OCI-M1 (cell line): ENCODE data around the gene MAD2L1.
A peak's percentile ranks its signal among the peaks of the same experiment; 100 is the strongest.
"Not testable (repeated sequence)": the region's sequence is repeated elsewhere in the genome, so short reads cannot be mapped to it uniquely, and the experiment has no call there.

Experiments
- DNase-seq: peaks from one replicate; lab custom pipeline; 2025; lab: John Stamatoyannopoulos, UW

The MAD2L1 gene

DNA sequence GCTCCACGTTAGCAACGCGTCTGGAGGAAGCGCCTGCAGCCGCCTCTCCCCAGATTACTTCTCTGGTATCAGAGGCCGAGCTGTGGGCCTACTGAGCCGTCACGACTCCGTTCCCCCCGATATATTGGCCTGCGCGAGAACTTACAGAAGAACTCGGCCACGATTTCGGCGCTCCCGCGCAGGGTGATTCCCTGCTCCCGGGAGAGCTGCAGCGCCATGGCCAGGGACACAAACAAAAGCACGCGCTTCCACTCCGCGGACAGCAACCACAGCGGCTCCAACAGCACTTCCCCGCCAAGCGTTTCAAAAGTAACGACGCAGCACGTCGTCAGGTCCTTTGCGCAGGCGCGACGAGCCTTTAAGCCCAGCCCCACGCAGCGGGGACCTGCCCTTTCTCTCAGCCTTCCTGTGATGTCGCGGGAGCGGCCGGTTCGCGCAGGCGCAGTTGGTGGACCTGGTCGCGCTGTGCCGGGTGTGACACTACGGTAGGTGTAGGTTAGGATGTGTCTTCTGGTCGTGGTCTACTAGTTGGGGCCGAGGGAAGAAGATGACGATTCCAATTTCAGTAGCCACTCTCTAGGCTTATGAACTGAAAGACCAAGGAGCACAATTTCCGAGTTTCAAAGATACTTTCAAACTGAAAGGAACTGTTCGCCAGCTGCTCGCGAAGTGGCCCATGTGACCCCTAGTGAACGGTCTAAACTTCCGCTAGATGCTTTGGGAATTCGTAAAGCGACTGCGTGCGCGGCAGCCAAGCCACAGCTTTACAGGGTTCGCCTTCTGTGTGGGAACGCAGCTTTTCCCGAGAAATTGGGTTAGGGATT is at the start of gene MAD2L1:
Gene MAD2L1 (minus strand): TSS at position 332 of the 824 bp plus-strand sequence. CDS start 114 bp downstream, at position 218.
- DNase-seq: peak; percentile 98

DNA sequence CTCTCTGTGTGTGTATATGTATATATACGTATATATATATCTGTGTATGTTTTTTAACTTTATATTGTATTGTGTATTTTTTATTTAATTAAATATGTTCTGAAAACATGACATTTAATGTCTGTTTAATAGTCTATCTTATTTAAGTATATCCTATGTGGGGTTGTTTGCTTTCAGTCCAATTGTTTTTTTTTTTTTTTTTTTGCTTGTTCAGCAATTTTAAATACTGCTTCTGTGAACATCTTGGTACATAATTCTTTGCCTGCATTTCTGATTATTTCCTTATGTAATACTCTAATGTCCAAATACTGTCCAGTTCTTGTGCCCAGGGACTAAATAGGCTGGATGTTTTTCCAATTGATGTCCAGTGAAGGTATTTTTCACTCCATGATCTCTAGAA is 45.1 kb upstream of the MAD2L1 start:
- DNase-seq: no peak

DNA sequence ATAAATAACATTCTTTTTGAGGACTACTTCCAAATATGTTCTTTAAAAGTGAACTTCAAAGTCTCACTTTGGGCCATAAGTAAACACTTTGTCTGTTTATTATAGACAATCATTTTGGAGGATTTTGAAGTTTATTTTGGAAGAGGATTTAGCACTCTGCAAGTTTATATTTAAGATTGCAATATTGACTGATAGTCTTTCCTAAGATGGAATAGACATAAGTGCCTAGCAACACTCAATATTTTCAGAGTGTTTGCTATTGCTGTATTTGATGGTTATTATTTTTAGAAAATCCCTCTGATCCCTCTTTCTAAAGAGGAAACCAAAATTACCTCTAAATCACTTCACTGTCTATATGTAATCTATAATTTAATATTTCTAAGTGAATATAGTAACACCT is 42.8 kb upstream of the MAD2L1 start:
- DNase-seq: no peak

DNA sequence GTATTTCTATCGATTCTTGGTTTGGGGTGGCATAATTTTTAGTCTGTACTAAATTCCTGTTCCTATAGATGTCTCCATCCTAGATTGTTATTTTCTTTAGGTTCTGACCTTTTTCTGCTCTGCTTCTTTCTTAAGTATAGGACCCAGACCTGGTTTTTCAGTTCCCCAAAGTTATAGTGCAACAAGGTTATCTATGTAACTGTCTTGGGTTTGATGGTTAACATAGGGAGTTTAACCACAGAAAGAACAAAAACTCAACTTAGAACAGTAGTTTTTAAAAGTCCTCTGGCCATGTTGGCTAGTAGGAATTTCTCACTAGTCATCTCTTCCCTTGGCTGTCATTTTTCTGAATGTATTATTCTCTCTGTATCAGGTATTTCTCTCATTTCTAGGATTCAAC is 38.8 kb upstream of the MAD2L1 start:
- no peak for DNase-seq

DNA sequence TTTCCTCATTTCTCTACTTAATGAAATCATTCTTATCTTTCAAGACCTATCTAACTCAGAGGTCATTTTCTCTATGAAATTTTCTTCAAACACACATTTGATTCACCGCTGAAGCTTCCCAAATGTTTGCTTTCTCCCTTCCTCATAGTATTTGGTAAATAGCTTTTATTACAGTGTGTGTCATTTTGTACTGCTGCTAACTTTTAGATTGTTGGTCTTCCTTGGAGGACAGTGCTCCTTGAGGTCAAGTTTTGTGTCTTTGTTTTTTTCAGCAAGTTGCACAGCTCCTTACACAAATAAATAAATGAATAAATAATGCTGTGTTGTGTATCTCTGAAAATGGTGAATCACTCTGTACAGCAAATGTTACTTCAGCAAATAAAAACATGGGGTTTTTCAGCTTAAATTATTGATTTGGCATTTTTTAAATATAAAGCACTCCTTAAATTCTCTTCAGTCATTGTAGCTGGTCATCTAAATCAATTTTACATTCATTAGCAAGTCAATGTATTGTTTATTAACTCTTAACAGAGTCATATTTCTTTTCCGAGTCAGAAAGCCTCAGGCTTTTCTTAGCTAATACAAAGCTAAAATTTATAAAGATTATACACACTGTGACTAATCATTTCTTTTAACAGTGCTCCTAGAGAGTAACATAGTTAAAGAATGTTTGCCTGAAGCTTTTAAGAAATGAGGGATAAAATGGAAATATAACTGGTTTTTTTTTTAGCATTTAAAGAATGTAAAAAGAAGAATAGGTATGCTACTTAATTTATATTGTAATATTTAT is 30.1 kb upstream of the MAD2L1 start:
- no peak for DNase-seq

DNA sequence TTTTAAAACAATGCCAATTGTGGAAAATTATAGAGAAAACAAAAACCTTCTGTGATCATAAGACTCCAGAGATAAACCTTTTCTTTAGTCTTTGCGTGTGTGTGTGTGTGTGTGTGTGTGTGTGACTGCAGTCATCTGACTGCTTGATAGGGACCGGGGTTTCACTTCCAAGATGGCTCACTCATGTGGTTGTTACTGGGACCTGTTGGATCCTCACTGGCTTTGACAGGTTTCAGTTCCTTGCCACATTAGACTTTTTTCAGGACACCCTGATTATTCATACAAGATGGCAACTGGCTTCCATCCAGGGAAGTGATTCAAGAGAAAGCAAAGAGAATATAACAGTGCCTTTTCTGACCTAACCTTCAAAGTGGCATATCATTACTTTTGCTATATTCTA is 21.9 kb upstream of the MAD2L1 start:
- no peak for DNase-seq

DNA sequence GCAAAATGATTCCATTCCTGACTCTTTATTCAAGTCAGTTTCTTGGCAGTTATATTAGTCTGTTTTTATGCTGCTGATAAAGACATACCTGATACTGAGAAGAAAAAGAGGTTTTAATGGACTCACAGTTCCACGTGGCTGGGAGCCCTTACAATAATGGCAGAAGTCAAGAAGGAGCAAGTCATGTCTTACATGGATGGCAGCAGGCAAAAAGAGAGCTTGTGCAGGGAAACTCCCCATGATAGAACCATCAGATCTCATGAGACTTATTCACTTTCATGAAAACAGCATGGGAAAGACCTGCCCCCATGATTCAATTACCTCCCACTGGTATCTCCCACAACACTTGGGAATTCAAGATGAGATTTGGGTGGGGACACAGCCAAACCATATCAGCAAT is 21.4 kb upstream of the MAD2L1 start:
- not testable (repeated sequence) for DNase-seq

DNA sequence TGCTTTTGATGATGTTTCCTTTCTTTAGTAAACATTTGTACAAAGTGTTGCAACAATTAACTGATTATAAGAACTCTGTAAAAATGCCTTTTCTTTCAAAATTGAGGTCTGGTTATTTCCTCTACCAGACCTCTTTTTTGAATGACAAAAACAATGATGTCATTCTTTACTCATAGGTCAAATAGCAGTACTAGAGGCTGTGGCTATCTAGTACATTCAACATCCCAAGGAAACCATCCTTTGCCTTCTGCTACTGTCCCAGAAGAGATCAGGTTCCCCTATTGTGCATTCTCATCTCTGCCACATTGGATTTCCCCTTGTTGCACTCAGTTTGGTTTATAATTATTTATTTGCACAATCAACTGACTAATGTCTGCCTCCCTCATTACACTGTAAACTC is 19.1 kb upstream of the MAD2L1 start:
- no peak for DNase-seq

DNA sequence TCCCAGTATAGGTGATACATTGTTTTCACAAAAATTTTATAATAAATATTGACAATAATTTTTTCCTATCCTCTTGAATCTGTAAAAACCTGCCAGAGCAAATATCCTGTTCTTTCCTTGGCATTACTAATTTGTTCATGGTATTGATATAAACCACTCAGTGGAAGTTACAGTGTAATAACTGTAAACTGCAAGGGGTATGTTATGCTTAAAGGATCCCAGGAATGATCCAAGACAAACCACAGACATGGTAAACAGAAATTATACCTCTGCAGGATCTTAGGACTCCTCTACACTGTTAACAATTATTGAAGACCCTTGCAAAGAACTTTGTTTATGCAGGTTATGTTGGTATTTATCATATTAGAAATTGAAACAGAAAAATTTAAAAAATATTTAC is 17.7 kb upstream of the MAD2L1 start:
- no peak for DNase-seq

DNA sequence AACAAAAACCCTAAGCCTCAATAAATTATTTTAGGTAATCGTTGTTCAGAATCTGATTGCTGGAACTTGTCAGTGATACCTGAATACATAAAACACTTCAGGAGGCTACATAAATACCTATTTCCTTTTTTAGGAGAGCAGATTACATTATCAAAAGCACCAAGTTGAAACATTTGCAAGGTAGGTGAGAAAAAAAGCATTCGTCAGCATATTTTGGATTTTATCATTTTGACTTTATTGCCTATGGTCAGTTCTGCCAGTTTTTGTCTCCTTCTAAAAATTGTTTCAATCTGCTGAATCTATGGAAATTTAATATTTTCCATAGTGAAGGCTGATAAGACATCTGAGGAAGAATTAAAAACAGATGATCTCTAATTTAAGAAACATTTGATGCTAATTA is 16.5 kb upstream of the MAD2L1 start:
- DNase-seq: no peak

DNA sequence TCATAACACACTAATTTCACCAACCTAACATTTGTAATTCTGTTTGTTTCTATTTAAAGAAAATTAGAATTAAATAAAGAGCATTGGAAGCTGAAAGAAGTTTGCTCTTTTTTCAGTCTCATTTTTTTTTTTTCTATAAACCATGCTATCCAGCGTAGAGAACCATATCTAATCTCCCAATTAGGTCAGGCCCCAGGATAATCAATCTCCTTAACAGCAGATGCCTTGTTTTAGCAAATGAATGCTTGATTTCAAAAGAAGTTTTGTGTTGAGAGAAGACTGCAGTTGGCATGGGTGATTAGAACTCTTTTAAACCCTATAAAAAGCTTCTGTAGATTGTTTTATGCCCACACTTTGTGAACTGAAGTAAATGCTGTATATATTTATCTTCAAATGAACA is 15.6 kb upstream of the MAD2L1 start:
- no peak for DNase-seq

DNA sequence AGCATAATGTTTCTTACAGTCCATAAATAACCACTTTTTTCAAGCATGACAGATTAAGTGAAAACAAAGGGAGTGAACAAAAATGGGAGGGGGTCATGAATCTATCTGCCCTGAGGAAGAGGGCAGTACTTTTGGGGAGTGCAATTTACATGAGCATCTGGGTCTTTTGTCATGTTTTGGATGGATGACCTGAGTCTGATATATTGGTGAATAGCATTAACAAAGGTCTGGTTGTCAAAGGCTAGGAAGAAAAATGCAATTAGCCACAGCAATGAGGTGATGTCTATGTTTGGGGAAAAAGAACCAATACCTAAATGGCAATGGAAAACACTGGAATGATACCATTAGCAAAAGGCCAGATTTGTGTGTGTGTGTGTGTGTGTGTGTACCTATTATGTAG is 15.1 kb upstream of the MAD2L1 start:
- no peak for DNase-seq

DNA sequence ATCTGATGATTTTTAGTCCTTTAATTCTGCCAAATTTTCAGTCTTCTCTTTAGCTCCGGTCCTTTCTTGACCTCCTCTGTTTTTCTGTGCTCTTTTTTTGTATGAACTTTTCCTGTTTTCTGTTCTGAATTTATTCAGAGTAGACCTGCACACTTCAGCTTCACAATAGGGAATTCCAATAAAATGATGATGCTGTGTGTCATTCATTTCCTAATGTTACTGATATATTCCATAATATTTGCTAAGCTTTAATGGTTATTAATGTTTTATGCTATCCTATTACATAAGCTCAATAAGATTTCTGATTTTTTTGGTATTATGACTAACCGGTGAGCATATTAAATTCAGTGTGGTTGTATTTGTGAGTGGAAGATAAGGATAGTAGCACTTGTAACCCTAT is 13.9 kb upstream of the MAD2L1 start:
- DNase-seq: no peak

DNA sequence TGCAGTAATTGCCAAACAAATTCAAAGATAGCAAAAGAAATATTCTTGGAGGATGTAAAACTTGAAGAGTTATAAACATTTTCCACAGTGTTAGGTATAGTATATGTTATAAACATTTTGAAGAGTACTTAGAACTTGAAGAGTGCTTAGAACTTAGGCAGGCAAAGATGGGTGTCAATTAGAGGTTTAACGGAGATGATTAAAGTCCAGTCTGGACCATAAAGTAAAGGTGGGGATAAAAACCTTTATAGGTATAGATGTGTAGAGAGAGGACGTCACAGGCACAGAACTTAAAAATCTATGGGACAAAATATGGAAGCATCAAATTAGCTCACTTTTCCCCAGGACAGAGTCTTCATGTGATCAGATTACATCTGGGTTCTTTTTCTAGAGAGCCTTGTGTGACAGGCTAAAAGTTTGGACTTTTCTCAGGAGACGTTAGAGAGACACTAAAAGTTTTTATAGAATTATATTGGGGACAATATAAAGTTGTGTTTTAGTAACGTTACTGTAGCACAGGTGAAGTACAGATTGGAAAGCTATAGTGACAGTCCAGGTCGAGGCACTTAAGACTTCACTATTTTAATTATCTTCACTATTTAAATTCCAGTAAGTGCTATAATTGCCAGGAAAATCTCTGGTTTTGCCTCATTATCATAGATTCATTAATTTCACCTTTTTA is 13.3 kb upstream of the MAD2L1 start:
- no peak for DNase-seq

DNA sequence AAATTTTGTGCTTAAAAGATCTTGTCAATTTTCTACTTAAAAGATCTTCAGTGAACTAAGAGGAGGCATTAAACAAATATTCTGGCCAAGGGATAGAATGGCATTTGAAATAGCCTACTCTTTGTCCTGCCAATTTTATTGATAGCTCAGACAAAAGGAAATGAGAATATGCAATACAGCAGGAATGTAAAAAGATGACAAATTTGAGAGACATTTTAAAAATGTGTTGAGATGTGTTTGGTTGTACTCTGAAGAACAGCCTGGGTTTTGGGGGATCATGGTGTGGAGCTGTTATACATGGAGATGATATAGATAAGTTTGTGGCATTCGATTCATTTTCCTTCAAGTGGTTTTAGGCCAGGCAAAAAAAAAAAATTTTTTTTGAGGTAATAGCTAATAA is 11.6 kb upstream of the MAD2L1 start:
- DNase-seq: no peak

DNA sequence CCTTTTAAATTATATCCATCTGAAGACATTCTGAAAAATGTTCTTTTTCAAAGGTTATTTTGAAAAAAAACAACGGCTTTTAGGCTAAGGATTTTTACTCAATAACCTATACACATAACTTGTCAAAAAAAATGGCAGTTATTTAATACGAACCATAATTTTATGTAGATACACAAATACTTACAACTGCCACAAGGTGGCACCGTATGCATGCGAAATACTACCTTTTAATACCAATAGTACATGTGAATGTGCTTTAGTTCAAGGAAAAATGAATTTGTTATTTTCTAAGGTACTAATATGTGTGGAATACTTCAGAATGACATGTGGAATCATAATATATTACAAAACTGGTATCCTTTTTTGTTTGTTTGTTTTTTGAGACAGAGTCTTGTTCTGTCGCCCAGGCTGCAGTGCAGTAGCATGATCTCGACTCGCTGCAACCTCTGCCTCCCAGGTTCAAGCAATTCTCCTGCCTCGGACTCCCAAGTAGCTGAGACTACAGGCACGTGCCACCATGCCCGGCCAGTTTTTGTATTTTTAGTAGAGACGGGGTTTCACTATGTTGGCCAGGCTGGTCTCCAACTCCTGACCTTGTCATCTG is 4.6 kb upstream of the MAD2L1 start:
- DNase-seq: peak; percentile 81

DNA sequence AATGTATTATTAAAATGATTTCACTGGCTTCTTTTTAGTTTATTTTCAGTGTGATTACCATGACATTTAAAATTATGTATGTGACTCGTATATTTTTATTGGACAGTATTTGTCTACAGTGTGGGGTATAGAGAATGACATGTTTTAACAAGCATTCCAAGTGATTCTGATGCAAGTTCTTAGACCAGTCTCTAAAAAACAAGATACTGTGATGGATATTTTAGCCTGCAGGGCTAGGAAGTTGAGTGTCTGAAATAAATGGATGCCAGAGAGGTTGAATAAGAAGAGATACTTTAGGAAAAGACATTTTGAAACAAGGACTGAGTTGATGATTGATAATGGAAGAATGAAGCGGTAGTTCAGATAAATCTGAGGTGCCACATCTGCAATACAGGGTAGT is 3.5 kb upstream of the MAD2L1 start:
- DNase-seq: no peak

DNA sequence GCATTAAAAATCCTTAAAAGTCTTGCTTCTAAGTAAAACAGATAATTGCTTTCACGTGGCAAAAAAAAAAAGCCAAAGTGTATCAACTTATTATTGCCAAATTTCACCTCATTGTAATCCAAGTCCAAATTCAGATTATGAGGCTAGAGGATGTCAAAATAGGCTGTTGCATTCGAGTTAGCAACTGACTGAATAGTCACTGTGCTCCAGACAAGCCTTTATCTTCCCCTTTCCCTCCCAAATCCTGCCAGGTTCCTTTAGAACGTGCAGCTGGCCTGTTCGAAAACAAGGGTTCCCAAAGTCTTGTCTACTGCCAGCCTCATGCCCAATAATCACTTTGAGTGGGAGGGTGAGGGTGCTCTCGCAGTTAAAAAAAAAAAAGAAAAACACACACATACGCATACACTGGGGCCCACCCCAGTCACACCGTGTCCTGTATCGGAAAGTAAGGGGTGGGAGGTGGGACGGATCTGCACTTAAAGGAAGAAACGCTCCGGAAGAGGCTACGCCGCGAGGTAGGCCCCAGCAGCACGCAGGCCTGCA is 603 bp downstream of the MAD2L1 start:
- peak; percentile 66 for DNase-seq

DNA sequence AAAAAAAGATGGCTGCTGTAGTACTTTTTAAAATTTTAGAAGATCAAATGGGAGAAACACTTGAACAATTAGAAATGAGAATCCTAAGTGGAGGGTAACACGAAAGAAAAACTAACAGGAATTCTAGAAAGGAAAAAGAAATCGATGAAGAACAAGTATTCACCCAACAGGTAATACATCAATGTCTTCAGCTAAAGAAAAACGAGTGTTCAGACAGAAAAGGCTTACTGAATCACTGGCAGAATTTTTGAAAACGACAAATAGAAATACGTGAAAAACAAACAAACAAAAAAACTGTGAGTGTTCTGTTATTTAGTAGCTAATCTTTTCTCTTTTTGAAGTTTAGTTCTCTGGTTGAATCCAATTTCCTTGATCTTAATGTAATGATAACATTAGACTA is 1.8 kb downstream of the MAD2L1 start:
- peak; percentile 10 for DNase-seq

DNA sequence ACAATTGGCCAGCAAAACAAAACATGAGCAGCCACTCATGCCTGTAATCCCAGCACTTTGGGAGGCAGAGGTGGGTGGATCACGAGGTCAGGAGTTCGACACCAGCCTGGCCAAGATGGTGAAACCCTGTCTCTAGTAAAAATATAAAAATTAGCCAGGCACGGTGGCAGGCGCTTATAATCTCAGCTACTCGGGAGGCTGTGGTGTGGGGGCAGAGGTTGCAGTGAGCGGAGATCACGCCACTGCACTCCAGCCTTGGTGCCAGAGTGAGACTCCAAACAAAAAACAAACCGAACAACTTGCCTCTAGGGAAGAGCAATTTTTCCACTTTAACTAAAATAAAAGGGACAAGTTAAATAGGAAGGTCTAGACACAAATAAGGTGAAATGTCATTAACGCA is 2.9 kb downstream of the MAD2L1 start:
- not testable (repeated sequence) for DNase-seq

DNA sequence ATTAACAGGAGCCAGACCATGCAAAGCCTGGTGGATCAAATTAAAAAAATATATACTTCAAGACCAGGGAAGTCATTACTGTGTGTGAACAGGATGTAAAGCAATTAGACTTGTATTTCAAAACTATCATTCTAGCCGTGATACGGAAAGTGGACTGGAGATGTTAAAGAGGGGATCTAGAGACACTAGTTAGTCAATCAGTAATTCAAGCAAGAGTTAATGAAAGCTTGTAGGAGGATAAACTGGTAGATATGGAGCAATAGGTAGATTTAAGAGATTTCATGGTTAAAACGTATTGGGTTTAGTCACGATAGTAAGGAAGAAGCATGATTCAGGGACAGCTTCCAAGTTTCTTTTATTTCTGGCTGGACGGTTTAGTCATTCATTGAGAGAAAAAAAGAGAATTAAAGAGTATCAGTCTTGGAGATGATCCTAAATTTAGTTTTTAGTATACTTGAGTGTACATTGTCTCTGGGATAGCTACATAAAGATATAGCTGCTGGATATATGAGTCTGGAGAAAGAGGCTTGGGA is 3.9 kb downstream of the MAD2L1 start:
- DNase-seq: no peak

DNA sequence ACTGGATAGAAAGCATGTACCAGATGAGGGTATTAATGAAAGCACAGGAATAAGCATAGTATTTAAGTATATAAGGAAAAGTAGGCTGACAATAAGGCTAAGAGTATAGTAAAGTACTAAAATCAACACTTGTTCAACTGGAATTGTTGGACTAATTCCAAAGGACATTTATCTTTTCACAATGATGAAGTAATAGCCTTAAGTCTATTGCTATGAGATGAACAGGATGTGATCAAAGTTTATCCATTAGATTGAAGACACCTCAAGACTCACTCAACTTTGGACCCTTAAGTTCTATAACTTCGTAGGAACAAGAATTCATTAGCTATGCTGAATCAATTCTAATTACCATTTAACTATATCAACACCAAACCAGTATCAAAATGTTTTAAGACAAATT is 7.6 kb downstream of the MAD2L1 start:
- no peak for DNase-seq
